ENCODE results near the gene TAF3.

- TF ChIP-seq CTCF (IDR thresholded peaks at IDR 0.05; ENCODE audit: poor library complexity) (no peak), EZH2 (IDR thresholded peaks at IDR 0.05; ENCODE audit: borderline replicate concordance) (no peak), EZH2phosphoT487 (IDR thresholded peaks at IDR 0.05; ENCODE audit: low read depth, severe bottlenecking, unreplicated experiment) (peak; percentile 27)
Observed at GRCh38 chr10:8045726-8046494, 227.6 kb downstream of the TAF3 start.

All from hepatocyte (in vitro differentiated cells).